ENCODE results near the gene MUC13. TPM values are rescaled to one million over a fixed set of nuclear protein-coding genes. Genes with fewer than 3 reads are reported as not detected.

Gene MUC13
- total RNA-seq, 1 experiment from 2014 or later: not detected

- Mint-ChIP-seq H3K36me3 (ENCODE audit: insufficient read depth in 1 of 3, low read depth in 3 of 3) (peaks cover 14 to 22% (median 16%) of the 10 kb centered on the region in 3 experiments; a peak in 6 of 7 replicates), H3K4me1 (no peaks in the 10 kb centered on the region)
- H2AK5ac ChIP-seq (ENCODE audit: insufficient read length, low read length): no peak overlapping the region
Observed at GRCh38 chr3:124973290-124973689, 38.7 kb upstream of the MUC13 start.

More at GRCh38 chr3:124973290-124973689, 38.7 kb upstream of the MUC13 start:
- no peak overlapping the region for H3T11ph ChIP-seq (ENCODE audit: low read length)
- H3K9me3 Mint-ChIP-seq: peaks cover 0 to 3% of the 10 kb centered on the region in 2 experiments; a peak in 1 of 5 replicates
- no peak overlapping the region for H2AFZ ChIP-seq (ENCODE audit: low read length)
- H3K79me1 ChIP-seq (ENCODE audit: insufficient read depth, low read depth, low read length, poor library complexity, severe bottlenecking): no peaks in the 10 kb centered on the region
- no peak overlapping the region for H2BK15ac ChIP-seq (ENCODE audit: low read depth, low read length)
- H2BK5ac ChIP-seq (ENCODE audit: insufficient read length, low read length): no peak overlapping the region
- H4K8ac ChIP-seq (replicated peaks; ENCODE audit: insufficient read length, low read depth, low read length): no peak overlapping the region
- no peak overlapping the region for H3K56ac ChIP-seq (ENCODE audit: insufficient read length, low read depth, low read length)
- no peak for DNase-seq
- no peaks in the 10 kb centered on the region for H3K23me2 ChIP-seq (ENCODE audit: insufficient read length, low read depth, low read length, poor library complexity, severe bottlenecking)
- no peaks in the 10 kb centered on the region for H3K4me1 ChIP-seq (ENCODE audit: insufficient read depth, low read length)
- H3K9ac ChIP-seq (ENCODE audit: extremely low read depth, insufficient read length, low read length): no peak overlapping the region
- no peaks in the 10 kb centered on the region for H4K20me1 ChIP-seq (ENCODE audit: control insufficient read depth, insufficient read depth, insufficient read length)
- no peak overlapping the region for H3K23ac ChIP-seq (ENCODE audit: insufficient read length, low read depth, low read length)
- H4K5ac ChIP-seq (ENCODE audit: insufficient read length, low read depth, low read length): no peak overlapping the region
- no peak overlapping the region for H3K27ac Mint-ChIP-seq
- H3K18ac ChIP-seq (ENCODE audit: insufficient read length, low read depth, low read length): no peak overlapping the region
- no peak overlapping the region for H3K4me2 ChIP-seq (ENCODE audit: insufficient read depth, insufficient read length, low read length)
- H2BK12ac ChIP-seq (ENCODE audit: insufficient read length, low read depth, low read length): no peak overlapping the region
- no peaks in the 10 kb centered on the region for H3K27me3 Mint-ChIP-seq (ENCODE audit: low read depth)
- H3K79me2 ChIP-seq (ENCODE audit: insufficient read depth, low read length): no peaks in the 10 kb centered on the region
- no peak overlapping the region for H3K14ac ChIP-seq (ENCODE audit: insufficient read depth, low read length)
- H3K4ac ChIP-seq (ENCODE audit: low read depth, low read length): no peak overlapping the region
- H3K27me3 ChIP-seq (ENCODE audit: insufficient read depth, low read length): no peaks in the 10 kb centered on the region
- no peak overlapping the region for H2BK120ac ChIP-seq (ENCODE audit: low read depth, low read length, poor library complexity, severe bottlenecking)
- no peak overlapping the region for H4K91ac ChIP-seq (ENCODE audit: insufficient read length, low read depth, low read length)
- TF ChIP-seq CTCF (conservative IDR thresholded peaks at IDR 0.05): no peak
- H2BK20ac ChIP-seq (ENCODE audit: low read depth, low read length, poor library complexity, severe bottlenecking): no peak overlapping the region
- no peaks in the 10 kb centered on the region for H3K9me3 ChIP-seq (ENCODE audit: control insufficient read depth, low read depth, low read length)
- H3K27ac ChIP-seq (ENCODE audit: insufficient read length, low read depth, low read length): no peak overlapping the region
- no peak overlapping the region for H3K4me3 Mint-ChIP-seq
